ENCODE results near the gene MPV17L2.

Gene MPV17L2

GRCh38 chr19:18245297-18245696 lies 52.3 kb downstream of the MPV17L2 start:
- Histone ChIP-seq H3K9me2 (replicated peaks; ENCODE audit: low read depth, low read length) (no peaks in the 10 kb centered on the region), H3K9me3 (ENCODE audit: insufficient read depth, low read depth, low read length) (no peaks in the 10 kb centered on the region), H3K79me2 (ENCODE audit: insufficient read depth, low read length) (no peaks in the 10 kb centered on the region), H3K4me1 (ENCODE audit: insufficient read depth, low read length, poor library complexity, severe bottlenecking) (no peaks in the 10 kb centered on the region), H3K4me2 (ENCODE audit: low read depth, low read length, poor library complexity, severe bottlenecking) (no peak overlapping the region), H2AFZ (ENCODE audit: low read length) (no peak overlapping the region), H3K27me3 (ENCODE audit: insufficient read depth, low read length, poor library complexity, severe bottlenecking) (no peaks in the 10 kb centered on the region), H4K20me1 (ENCODE audit: insufficient read depth, low read length, poor library complexity, severe bottlenecking) (no peaks in the 10 kb centered on the region), H3K36me3 (ENCODE audit: insufficient read depth, low read length) (no peaks in the 10 kb centered on the region), H3F3A (ENCODE audit: low read depth) (no peaks in the 10 kb centered on the region), H3K4me3 (ENCODE audit: low read length, poor library complexity, severe bottlenecking) (no peak overlapping the region), H3K9ac (ENCODE audit: low read depth, low read length, poor library complexity, severe bottlenecking) (no peak overlapping the region)
- TF ChIP-seq EZH2phosphoT487 (IDR thresholded peaks at IDR 0.05; ENCODE audit: borderline replicate concordance), result no peak
- TF ChIP-seq CTCF (conservative IDR thresholded peaks at IDR 0.05; ENCODE audit: low read length), result no peak

Data from Loucy (cell line).